Activated CD8-positive, alpha-beta memory T cell treated with anti-CD3 and anti-CD28 coated beads, Interleukin-2, amount 50 U/mL, for 48 hours (primary cell): ENCODE data around the gene LRIG3.
"Not testable (repeated sequence)": the region's sequence is repeated elsewhere in the genome, so short reads cannot be mapped to it uniquely, and the experiment has no call there.

Experiments
- DNase-seq: peaks from one replicate; pipeline ENCODE4 v3.0.0-alpha.2; 2020

Gene LRIG3

GRCh38 chr12:58857206-58857605, 63.1 kb downstream of the LRIG3 start:
- DNase-seq = not testable (repeated sequence)

GRCh38 chr12:58855630-58856029, 64.7 kb downstream of the LRIG3 start:
- DNase-seq = not testable (repeated sequence)

- DNase-seq = no peak
These were observed 69.5 kb downstream of the LRIG3 start for GRCh38 chr12:58850826-58851225.

GRCh38 chr12:58847901-58848600, 72.3 kb downstream of the LRIG3 start:
- DNase-seq = no peak

GRCh38 chr12:58844161-58844560, 76.1 kb downstream of the LRIG3 start:
- DNase-seq = no peak

- no peak for DNase-seq
These were observed 79.1 kb downstream of the LRIG3 start for GRCh38 chr12:58841058-58841798.

GRCh38 chr12:58833853-58834252, 86.5 kb downstream of the LRIG3 start:
- no peak for DNase-seq

GRCh38 chr12:58832920-58833319, 87.4 kb downstream of the LRIG3 start:
- no peak for DNase-seq
